ENCODE results near the gene FAM221B. TPM values are rescaled to one million over a fixed set of nuclear protein-coding genes. Genes with fewer than 3 reads are reported as not detected.

FAM221B gene
- polyA plus RNA-seq, 1 donor from 2014 or later = 0.09 TPM

DNA sequence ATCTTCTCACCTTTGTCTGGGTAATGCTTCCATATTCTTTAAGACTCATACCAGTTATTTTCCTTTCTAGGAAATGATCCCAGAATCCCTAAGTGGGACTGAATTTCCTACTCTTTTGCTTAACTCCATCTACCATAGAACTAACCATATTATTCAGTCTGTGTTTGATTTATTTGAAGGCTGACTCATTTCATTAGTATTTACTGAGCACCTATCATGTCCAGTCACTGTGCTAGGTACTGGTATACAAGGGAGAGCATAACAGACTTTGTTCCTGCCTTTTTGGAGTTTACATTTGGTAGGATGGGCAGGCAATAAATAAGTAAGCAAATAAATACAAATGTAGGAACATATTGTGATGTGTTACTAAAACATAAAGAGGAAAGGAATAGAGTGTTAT, 32.8 kb downstream of the FAM221B start:
- Histone ChIP-seq H3K9ac (ENCODE audit: low read length) (no peak overlapping the region), H3K9me2 (ENCODE audit: insufficient read depth, low read length) (no peaks in the 10 kb centered on the region), H2AFZ (ENCODE audit: low read depth, low read length) (no peak overlapping the region), H3K79me2 (replicated peaks; ENCODE audit: insufficient read depth, low read length) (no peaks in the 10 kb centered on the region), H3K4me3 (ENCODE audit: low read length) (no peak overlapping the region), H3K4me2 (ENCODE audit: low read length) (no peak overlapping the region), H3K27me3 (ENCODE audit: insufficient read depth, low read depth, low read length) (no peaks in the 10 kb centered on the region), H3F3A (ENCODE audit: insufficient read depth, low read length, poor library complexity, severe bottlenecking) (no peaks in the 10 kb centered on the region), H4K20me1 (ENCODE audit: insufficient read depth) (no peaks in the 10 kb centered on the region), H3K27ac (ENCODE audit: low read length) (no peak overlapping the region), H3K36me3 (ENCODE audit: insufficient read depth, low read length) (no peaks in the 10 kb centered on the region), H3K9me3 (ENCODE audit: low read length) (no peaks in the 10 kb centered on the region)
- TF ChIP-seq TAF1 (IDR thresholded peaks at IDR 0.05; ENCODE audit: low read depth) = no peak
- TF ChIP-seq EZH2 (IDR thresholded peaks at IDR 0.05; ENCODE audit: borderline replicate concordance, insufficient read depth, low read length, poor library complexity, severe bottlenecking) = no peak

GRCh38 chr9:35793461-35793860, 35.1 kb downstream of the FAM221B start:
- Histone ChIP-seq H2AFZ (ENCODE audit: low read depth, low read length) (no peak overlapping the region), H3K4me3 (ENCODE audit: low read length) (no peak overlapping the region), H3K27me3 (ENCODE audit: insufficient read depth, low read depth, low read length) (no peaks in the 10 kb centered on the region), H4K20me1 (ENCODE audit: insufficient read depth) (no peaks in the 10 kb centered on the region), H3K9me3 (ENCODE audit: low read length) (no peaks in the 10 kb centered on the region), H3K4me2 (ENCODE audit: low read length) (no peak overlapping the region), H3K36me3 (ENCODE audit: insufficient read depth, low read length) (no peaks in the 10 kb centered on the region), H3K9me2 (ENCODE audit: insufficient read depth, low read length) (no peaks in the 10 kb centered on the region), H3K27ac (ENCODE audit: low read length) (no peak overlapping the region), H3K9ac (ENCODE audit: low read length) (no peak overlapping the region), H3F3A (ENCODE audit: insufficient read depth, low read length, poor library complexity, severe bottlenecking) (no peaks in the 10 kb centered on the region), H3K79me2 (replicated peaks; ENCODE audit: insufficient read depth, low read length) (no peaks in the 10 kb centered on the region)
- TF ChIP-seq EZH2 (IDR thresholded peaks at IDR 0.05; ENCODE audit: borderline replicate concordance, insufficient read depth, low read length, poor library complexity, severe bottlenecking) (no peak), POLR2AphosphoS5 (IDR thresholded peaks at IDR 0.05) (no peak), SMC3 (conservative IDR thresholded peaks at IDR 0.05; ENCODE audit: poor library complexity) (no peak), RAD21 (conservative IDR thresholded peaks at IDR 0.05) (no peak), CTCF (IDR thresholded peaks at IDR 0.05; ENCODE audit: poor library complexity, severe bottlenecking) (no peak), MXI1 (conservative IDR thresholded peaks at IDR 0.05; ENCODE audit: poor library complexity, severe bottlenecking) (no peak), EP300 (conservative IDR thresholded peaks at IDR 0.05; ENCODE audit: poor library complexity, severe bottlenecking) (no peak)
- TF ChIP-seq, protein P1, sequence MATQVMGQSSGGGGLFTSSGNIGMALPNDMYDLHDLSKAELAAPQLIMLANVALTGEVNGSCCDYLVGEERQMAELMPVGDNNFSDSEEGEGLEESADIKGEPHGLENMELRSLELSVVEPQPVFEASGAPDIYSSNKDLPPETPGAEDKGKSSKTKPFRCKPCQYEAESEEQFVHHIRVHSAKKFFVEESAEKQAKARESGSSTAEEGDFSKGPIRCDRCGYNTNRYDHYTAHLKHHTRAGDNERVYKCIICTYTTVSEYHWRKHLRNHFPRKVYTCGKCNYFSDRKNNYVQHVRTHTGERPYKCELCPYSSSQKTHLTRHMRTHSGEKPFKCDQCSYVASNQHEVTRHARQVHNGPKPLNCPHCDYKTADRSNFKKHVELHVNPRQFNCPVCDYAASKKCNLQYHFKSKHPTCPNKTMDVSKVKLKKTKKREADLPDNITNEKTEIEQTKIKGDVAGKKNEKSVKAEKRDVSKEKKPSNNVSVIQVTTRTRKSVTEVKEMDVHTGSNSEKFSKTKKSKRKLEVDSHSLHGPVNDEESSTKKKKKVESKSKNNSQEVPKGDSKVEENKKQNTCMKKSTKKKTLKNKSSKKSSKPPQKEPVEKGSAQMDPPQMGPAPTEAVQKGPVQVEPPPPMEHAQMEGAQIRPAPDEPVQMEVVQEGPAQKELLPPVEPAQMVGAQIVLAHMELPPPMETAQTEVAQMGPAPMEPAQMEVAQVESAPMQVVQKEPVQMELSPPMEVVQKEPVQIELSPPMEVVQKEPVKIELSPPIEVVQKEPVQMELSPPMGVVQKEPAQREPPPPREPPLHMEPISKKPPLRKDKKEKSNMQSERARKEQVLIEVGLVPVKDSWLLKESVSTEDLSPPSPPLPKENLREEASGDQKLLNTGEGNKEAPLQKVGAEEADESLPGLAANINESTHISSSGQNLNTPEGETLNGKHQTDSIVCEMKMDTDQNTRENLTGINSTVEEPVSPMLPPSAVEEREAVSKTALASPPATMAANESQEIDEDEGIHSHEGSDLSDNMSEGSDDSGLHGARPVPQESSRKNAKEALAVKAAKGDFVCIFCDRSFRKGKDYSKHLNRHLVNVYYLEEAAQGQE (IDR thresholded peaks at IDR 0.05; ENCODE audit: borderline replicate concordance) = no peak

DNA sequence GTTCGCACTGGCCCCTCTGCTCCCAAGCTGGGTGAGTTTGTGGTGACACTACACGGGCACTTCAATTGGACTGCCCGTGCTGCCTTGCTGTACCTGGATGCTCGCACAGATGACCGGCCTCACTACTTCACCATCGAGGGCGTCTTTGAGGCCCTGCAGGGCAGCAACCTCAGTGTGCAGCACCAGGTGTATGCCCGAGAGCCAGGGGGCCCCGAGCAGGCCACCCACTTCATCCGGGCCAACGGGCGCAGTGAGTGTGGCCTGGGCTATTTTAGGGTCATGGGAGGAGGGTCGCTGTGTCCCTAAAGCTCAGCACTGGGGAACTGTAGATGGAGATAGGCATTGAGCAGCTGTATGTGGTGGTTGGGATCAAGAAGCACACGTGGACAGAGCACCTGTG, 35.7 kb downstream of the FAM221B start:
- H3K27me3 ChIP-seq (ENCODE audit: insufficient read depth, low read depth, low read length) = no peaks in the 10 kb centered on the region
- H3K9me3 ChIP-seq (ENCODE audit: low read length) = no peaks in the 10 kb centered on the region
- no peaks in the 10 kb centered on the region for H3K36me3 ChIP-seq (ENCODE audit: insufficient read depth, low read length)
- H4K20me1 ChIP-seq (ENCODE audit: insufficient read depth) = no peaks in the 10 kb centered on the region
- no peaks in the 10 kb centered on the region for H3K79me2 ChIP-seq (replicated peaks; ENCODE audit: insufficient read depth, low read length)
- H2AFZ ChIP-seq (ENCODE audit: low read depth, low read length) = no peak overlapping the region
- H3K9ac ChIP-seq (ENCODE audit: low read length) = no peak overlapping the region
- H3K4me3 ChIP-seq (ENCODE audit: low read length) = no peak overlapping the region
- TF ChIP-seq MXI1 (conservative IDR thresholded peaks at IDR 0.05; ENCODE audit: poor library complexity, severe bottlenecking) (no peak), EP300 (conservative IDR thresholded peaks at IDR 0.05; ENCODE audit: poor library complexity, severe bottlenecking) (no peak), EZH2 (IDR thresholded peaks at IDR 0.05; ENCODE audit: borderline replicate concordance, insufficient read depth, low read length, poor library complexity, severe bottlenecking) (no peak), CTCF (IDR thresholded peaks at IDR 0.05; ENCODE audit: poor library complexity, severe bottlenecking) (no peak), TAF1 (IDR thresholded peaks at IDR 0.05; ENCODE audit: low read depth) (no peak), POLR2AphosphoS5 (IDR thresholded peaks at IDR 0.05) (no peak), RAD21 (conservative IDR thresholded peaks at IDR 0.05) (no peak), SMC3 (conservative IDR thresholded peaks at IDR 0.05; ENCODE audit: poor library complexity) (no peak)
- TF ChIP-seq, protein P1 (IDR thresholded peaks at IDR 0.05; ENCODE audit: borderline replicate concordance) = no peak
- H3K4me2 ChIP-seq (ENCODE audit: low read length) = no peak overlapping the region
- no peaks in the 10 kb centered on the region for H3K9me2 ChIP-seq (ENCODE audit: insufficient read depth, low read length)
- no peak overlapping the region for H3K27ac ChIP-seq (ENCODE audit: low read length)
- no peaks in the 10 kb centered on the region for H3F3A ChIP-seq (ENCODE audit: insufficient read depth, low read length, poor library complexity, severe bottlenecking)

All from neural cell (in vitro differentiated cells).